Astrocyte (in vitro differentiated cells and primary cell): ENCODE measurements around the gene AURKAIP1. TPM values are rescaled to one million over a fixed set of nuclear protein-coding genes. Genes with fewer than 3 reads are reported as not detected.

Source experiments
- DNase-seq: peaks from one replicate; pipeline ENCODE4 v3.0.0-alpha.2; 2010; ENCODE audit warnings: low read depth
- FAIRE-seq: peaks from 2 replicates; lab custom pipeline; 2011; peaks lifted over from hg19 to GRCh38; lab: Jason Lieb, UNC
- H2AFZ ChIP-seq: 2 replicates; pipeline ENCODE4 v1.6.0; 2012; ENCODE audit warnings: low read depth, low read length, inconsistent platforms
- H3K27ac ChIP-seq: 2 replicates; pipeline ENCODE4 v1.5.1; 2011; ENCODE audit warnings: low read depth, low read length, inconsistent platforms
- H3K27me3 ChIP-seq: 2 replicates; pipeline ENCODE4 v1.6.0; 2011; ENCODE audit warnings: low read length, inconsistent platforms; ENCODE audit not compliant: insufficient read depth
- H3K36me3 ChIP-seq: 2 replicates; pipeline ENCODE4 v1.5.1; 2011; ENCODE audit warnings: low read length, inconsistent platforms; ENCODE audit not compliant: insufficient read depth
- H3K4me1 ChIP-seq: 2 replicates; pipeline ENCODE4 v1.5.1; 2011; ENCODE audit warnings: low read length, inconsistent platforms; ENCODE audit not compliant: insufficient read depth
- H3K4me2 ChIP-seq: 2 replicates; pipeline ENCODE4 v1.6.0; 2012; ENCODE audit warnings: low read length, inconsistent platforms
- H3K4me3 ChIP-seq: 2 replicates; pipeline ENCODE4 v1.5.1; 2011; ENCODE audit warnings: low read depth, mild to moderate bottlenecking, low read length, inconsistent platforms; ENCODE audit not compliant: insufficient read depth
- H3K79me2 ChIP-seq: 2 replicates; pipeline ENCODE4 v1.6.0; 2012; ENCODE audit warnings: mild to moderate bottlenecking, low read length, inconsistent platforms; ENCODE audit not compliant: insufficient read depth
- H3K9ac ChIP-seq: 2 replicates; pipeline ENCODE4 v1.6.0; 2012; ENCODE audit warnings: mild to moderate bottlenecking, low read length, inconsistent platforms
- H3K9me3 ChIP-seq: 2 replicates; pipeline ENCODE4 v1.5.1; 2012; ENCODE audit warnings: low read depth, mild to moderate bottlenecking, low read length, inconsistent platforms; ENCODE audit not compliant: insufficient read depth
- H4K20me1 ChIP-seq: 2 replicates; pipeline ENCODE4 v1.6.0; 2012; ENCODE audit warnings: low read length, inconsistent platforms; ENCODE audit not compliant: insufficient read depth
- H3K27ac Mint-ChIP-seq: one replicate; pipeline ENCODE4 v1.8.0; 2021; ENCODE audit warnings: mild to moderate bottlenecking, mixed read lengths; ENCODE audit not compliant: unreplicated experiment
- H3K27me3 Mint-ChIP-seq: one replicate; pipeline ENCODE4 v1.8.0; 2021; ENCODE audit warnings: low read depth, mixed read lengths; ENCODE audit not compliant: unreplicated experiment
- H3K36me3 Mint-ChIP-seq: one replicate; pipeline ENCODE4 v1.8.0; 2021; ENCODE audit warnings: low read depth, mixed read lengths; ENCODE audit not compliant: unreplicated experiment
- H3K4me1 Mint-ChIP-seq: one replicate; pipeline ENCODE4 v1.8.0; 2021; ENCODE audit warnings: low read depth, mixed read lengths; ENCODE audit not compliant: unreplicated experiment
- H3K4me3 Mint-ChIP-seq: one replicate; pipeline ENCODE4 v1.8.0; 2021; ENCODE audit warnings: mild to moderate bottlenecking, moderate library complexity, mixed read lengths; ENCODE audit not compliant: unreplicated experiment
- H3K9me3 Mint-ChIP-seq: one replicate; pipeline ENCODE4 v1.8.0; 2021; ENCODE audit warnings: mild to moderate bottlenecking, mixed read lengths; ENCODE audit not compliant: unreplicated experiment
- EZH2 ChIP-seq: IDR thresholded peaks from 2 replicates; pipeline ENCODE4 v1.6.1; 2012; ENCODE audit warnings: mild to moderate bottlenecking, low read length, inconsistent platforms; ENCODE audit not compliant: insufficient read depth
- total RNA-seq: library from RNA; stranded (reverse); gene quantifications from 2 replicates; pipeline ENCODE4 v1.2.1, GENCODE V29; 2021
- TF ChIP-seq, protein P1 (sequence below): IDR thresholded peaks from 2 replicates; pipeline ENCODE4 v1.5.1; 2011; ENCODE audit warnings: low read depth, mild to moderate bottlenecking, inconsistent platforms, low read length, moderate library complexity; ENCODE audit not compliant: insufficient read depth

AURKAIP1 gene
- total RNA-seq, 1 donor from 2014 or later, result 135 TPM

DNA sequence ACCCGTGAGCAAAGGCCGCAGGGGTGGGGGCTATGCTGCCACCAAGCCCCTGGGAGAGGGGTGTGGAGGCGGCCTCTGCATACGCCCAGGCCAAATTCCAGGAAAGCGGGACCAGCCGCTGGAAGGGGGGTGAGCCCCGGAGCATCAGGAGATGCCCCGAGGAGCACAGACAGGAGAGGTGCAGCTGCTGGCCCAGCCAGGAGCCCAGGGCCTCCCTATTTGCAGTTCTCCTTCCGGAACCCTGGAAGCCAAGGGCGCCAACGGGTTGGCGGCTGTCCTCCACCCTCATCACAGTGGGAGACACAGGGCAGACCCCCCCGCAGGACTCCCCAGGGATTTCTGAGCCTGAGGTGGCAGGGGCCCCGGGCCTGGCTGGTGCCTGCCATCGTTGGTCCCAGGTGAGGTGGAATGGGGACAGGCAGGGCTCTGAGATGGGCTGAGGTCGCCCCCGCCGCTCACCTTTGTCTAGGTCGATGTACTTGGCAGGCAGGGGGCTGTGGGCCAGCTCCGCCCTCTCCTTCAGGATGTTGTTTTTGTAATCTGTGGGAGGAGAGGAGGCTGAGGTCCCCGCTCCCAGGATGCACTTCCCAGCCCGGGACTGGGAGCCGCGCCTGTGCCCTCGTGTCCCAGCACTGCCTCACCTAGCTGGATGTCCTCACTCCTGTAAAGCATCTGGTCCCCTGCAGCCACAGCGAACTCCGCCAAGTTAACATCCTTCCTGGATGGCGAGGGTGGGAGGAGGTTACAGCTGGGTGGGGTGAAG lies 21.4 kb downstream of the AURKAIP1 start:
- no peaks in the 10 kb centered on the region for H3K27me3 ChIP-seq
- DNase-seq, result no peak
- H3K4me1 Mint-ChIP-seq, result peaks cover 10% of the 10 kb centered on the region
- H3K27ac ChIP-seq, result no peak overlapping the region
- H3K4me2 ChIP-seq, result peak overlapping the region; percentile 22
- H2AFZ ChIP-seq, result no peak overlapping the region
- no peaks in the 10 kb centered on the region for H3K9me3 ChIP-seq
- H3K9ac ChIP-seq, result no peak overlapping the region
- H3K4me3 Mint-ChIP-seq, result no peak overlapping the region
- H3K27ac Mint-ChIP-seq, result no peak overlapping the region
- peaks cover 54% of the 10 kb centered on the region for H3K79me2 ChIP-seq
- peaks cover 48% of the 10 kb centered on the region for H4K20me1 ChIP-seq
- no peaks in the 10 kb centered on the region for H3K9me3 Mint-ChIP-seq
- peaks cover 11% of the 10 kb centered on the region for H3K36me3 ChIP-seq
- FAIRE-seq, result no peak
- peaks cover 2% of the 10 kb centered on the region for H3K27me3 Mint-ChIP-seq
- H3K4me3 ChIP-seq, result no peak overlapping the region
- H3K4me1 ChIP-seq, result peaks cover 17% of the 10 kb centered on the region
- peaks cover 6% of the 10 kb centered on the region for H3K36me3 Mint-ChIP-seq
- TF ChIP-seq EZH2, result no peak
- TF ChIP-seq, protein P1, sequence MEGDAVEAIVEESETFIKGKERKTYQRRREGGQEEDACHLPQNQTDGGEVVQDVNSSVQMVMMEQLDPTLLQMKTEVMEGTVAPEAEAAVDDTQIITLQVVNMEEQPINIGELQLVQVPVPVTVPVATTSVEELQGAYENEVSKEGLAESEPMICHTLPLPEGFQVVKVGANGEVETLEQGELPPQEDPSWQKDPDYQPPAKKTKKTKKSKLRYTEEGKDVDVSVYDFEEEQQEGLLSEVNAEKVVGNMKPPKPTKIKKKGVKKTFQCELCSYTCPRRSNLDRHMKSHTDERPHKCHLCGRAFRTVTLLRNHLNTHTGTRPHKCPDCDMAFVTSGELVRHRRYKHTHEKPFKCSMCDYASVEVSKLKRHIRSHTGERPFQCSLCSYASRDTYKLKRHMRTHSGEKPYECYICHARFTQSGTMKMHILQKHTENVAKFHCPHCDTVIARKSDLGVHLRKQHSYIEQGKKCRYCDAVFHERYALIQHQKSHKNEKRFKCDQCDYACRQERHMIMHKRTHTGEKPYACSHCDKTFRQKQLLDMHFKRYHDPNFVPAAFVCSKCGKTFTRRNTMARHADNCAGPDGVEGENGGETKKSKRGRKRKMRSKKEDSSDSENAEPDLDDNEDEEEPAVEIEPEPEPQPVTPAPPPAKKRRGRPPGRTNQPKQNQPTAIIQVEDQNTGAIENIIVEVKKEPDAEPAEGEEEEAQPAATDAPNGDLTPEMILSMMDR, result no peak

DNA sequence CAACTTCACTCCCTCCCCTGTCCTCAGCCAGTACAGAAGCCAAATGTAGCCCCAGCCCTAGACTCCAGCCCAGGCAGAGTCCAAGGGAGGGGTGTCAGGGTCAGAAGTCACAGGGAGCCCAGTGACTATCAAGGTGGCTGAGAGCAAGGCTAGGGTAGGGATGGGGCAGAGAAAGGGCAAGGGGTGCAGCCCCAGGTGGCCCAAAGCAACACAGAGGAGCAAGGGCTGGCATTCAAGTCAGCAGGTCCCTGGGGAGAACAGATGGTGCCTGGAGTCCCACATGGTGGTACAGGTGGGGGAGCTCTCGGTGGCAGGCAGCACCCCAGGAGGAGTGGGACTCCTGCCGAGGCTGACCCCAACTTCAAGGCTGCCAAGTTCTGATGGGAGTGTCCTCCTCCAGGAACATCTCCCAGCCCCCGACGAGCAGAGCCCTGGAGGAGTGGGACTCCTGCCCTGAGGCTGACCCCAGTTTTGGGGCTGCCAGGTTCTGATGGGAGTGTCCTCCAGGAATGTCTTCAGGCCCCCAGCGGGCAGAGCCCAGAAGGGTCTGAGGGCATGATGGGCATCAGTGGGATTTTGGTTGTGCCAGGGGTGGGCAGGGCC lies 22.1 kb downstream of the AURKAIP1 start:
- Mint-ChIP-seq H3K36me3 (peaks cover 6% of the 10 kb centered on the region), H3K27ac (no peak overlapping the region), H3K4me3 (peak overlapping the region; percentile 34), H3K27me3 (peaks cover 2% of the 10 kb centered on the region), H3K9me3 (no peaks in the 10 kb centered on the region), H3K4me1 (peaks cover 8% of the 10 kb centered on the region)
- Histone ChIP-seq H3K36me3 (peaks cover 11% of the 10 kb centered on the region), H3K27me3 (no peaks in the 10 kb centered on the region), H3K79me2 (peaks cover 55% of the 10 kb centered on the region), H3K4me1 (peaks cover 15% of the 10 kb centered on the region), H2AFZ (no peak overlapping the region), H3K4me2 (peak overlapping the region; percentile 50), H3K9ac (no peak overlapping the region), H3K9me3 (no peaks in the 10 kb centered on the region), H3K4me3 (no peak overlapping the region), H4K20me1 (peaks cover 54% of the 10 kb centered on the region), H3K27ac (no peak overlapping the region)
- DNase-seq (no peak), FAIRE-seq (no peak)
- TF ChIP-seq, protein P1, result no peak
- TF ChIP-seq EZH2, result no peak
